Activated T-cell treated with anti-CD3 and anti-CD28 coated beads for 24 hours (primary cell): ENCODE measurements around the gene C16orf74.

Source experiments
- DNase-seq: peaks from one replicate; pipeline ENCODE4 v3.0.0-alpha.2; 2020; ENCODE audit warnings: low read depth

C16orf74 gene

DNA sequence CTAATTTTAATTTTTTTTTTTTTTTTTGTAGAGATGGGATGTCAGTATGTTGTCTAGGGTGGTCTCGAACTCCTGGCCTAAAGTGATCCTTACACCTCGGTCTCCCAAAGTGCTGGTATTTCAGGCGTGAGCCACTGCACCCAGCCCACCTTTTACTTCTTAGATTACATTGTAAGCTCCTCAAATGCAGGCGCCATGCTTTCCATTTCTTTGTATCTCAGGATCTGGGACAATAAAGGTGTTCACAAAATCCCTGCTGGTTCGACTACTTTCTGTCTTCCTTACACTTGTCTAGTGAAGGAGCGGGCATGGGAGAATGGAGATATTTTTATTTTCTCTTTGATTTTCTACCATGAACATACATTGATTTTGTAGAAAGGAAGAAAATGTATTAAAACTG, 23.2 kb upstream of the C16orf74 start:
- DNase-seq, result no peak

DNA sequence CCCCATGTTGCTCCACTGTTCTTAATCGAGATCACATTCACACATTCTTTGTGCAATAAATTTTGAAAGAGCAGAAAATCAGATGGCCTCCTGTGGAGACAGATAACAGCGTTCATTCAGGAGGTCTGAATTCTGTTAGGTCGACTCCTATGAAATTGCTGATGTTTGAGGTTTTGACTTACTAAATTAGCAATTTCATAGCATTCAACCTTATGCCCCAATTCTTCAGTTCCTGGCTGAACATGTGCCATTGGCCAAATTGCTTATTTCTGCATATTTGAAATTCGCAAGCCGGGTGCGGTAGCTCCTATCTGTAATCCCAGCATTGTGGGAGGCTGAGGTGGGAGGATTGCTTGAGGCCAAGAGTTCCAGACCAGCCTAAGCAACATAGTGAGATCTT, 22.1 kb upstream of the C16orf74 start:
- DNase-seq, result no peak

DNA sequence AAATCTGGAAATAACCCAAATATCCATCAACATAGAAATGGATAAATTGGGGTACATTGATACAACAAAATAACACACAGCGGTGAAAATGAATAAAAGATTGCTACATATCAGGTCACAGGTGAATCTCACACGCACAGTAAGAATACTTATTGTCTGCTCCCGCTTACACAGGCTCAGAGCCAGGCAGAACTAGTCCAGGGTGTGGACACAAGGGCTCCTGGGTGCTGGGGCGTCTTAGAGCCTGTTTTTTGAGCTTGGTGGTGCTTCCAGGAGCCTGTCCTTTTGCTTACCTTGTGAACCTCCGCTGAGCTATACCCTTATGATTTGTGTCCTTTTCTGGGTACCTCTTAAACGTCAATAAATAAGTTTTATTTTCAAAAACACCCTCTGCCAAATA, 19.8 kb upstream of the C16orf74 start:
- DNase-seq, result no peak

DNA sequence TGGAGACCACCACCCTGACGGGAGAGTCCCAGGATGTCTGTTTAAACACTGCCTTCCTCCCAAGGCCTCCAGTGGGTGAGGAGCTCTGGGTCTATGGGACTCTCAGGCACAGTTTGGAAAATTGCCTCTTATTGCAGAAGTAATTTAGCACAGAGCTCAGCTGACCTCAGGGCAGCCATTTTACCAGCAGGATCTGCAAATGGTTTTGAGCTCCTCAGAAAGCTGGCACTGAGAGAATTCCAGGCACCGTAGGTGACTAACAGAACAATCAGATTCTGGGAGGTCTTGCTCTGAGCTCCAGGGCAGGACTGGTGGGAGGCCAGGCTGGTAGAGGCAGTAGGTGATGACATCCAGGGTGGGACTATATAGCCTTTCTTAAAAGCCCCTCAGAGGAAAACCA, 17.3 kb upstream of the C16orf74 start:
- DNase-seq, result no peak

DNA sequence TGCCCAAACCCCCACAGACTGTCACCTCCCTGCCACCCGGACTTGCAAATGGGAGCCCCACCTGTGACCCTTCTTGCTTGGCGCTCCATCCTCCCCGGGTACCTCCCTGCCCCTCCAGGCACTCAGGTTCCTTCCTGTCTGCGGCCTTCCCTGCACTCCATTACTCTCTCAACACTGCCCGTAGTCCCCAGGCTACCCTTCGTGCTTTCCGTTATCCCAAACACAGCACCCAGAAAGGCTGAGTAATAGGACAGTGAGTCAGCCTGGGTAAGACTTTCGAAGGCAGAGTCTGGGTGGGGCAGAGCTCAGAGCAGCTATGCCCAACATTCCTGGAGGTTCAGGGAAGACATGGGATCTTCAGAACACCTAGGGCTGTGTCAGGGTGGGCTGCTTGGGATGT, 16.6 kb upstream of the C16orf74 start:
- no peak for DNase-seq

DNA sequence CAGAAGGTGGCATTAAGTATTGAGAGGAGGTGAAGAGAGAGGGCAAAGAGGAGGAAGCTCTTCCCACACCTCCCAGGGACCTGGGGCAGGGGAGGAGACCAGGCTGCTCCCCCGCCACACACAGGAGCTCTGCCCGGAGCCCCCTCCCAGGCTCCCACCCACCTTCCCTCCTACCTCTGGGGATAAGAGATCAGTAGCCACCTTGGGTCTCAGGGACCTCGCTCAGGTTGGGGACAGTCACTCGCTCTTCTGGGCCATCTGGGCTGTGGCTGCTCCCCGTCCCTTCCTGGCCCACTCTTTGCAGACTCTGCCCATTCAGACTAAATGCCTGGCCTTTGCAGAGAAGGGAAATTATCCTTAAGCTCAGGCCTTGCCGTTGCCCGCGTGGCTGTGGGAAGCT, 14.9 kb upstream of the C16orf74 start:
- DNase-seq, result no peak

DNA sequence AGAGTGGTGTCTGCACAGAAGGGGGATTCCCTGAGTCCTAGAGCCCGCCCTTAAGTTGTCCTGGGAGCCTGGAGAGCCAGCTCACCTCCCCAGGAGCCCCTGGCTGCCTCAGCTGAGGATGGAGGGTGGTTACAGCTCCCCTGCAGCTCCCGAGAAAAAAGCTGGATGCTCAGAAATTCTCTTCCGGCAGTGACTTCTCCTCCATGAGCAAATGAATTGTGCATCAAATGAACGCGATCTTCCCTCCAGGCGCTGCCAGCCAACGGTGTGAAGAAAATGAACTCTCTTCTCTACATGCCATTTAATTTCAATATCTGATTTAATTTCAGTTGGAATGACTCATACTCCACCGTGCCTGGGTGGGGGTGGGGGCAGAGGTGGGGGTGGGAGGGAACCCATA, 14.3 kb upstream of the C16orf74 start:
- no peak for DNase-seq

DNA sequence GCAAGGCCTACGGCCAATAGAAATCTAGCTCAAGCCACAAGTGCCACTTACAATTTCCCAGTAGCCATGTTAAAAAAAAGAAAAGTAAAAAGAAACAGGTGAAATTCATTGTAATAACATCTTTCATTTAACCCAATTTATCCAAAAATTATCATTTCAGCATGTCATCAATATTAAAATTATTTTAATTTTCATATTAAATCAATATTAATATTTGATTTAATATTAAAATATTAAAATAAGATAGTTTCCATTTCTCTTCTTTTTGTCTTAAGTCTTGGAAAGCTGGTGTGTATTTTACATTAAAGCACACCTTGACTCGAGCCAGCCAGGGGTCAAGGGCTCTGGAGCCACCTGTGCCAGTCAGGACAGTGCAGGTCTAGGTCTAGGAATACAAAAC, 12.7 kb upstream of the C16orf74 start:
- DNase-seq, result no peak

DNA sequence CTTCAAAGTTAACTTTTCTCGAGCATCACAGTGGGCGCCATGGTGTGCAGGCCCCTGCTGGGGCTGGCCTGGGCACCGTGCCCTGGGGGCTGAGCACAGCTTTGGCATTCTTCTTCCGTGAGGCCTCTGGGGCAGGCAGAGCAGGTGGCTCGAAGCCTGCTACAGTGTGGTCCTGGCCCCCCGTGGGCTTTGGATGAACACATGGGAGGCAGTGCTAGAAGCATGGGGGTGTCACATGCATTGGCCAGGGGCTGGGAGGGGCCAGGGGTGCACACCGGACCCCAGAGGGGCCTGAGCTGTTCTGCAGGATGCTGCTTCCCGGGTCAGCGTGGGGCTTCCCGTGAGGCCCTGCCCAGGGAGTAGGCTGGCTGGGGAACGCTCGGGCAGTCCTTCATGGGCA, 12.1 kb upstream of the C16orf74 start:
- no peak for DNase-seq

DNA sequence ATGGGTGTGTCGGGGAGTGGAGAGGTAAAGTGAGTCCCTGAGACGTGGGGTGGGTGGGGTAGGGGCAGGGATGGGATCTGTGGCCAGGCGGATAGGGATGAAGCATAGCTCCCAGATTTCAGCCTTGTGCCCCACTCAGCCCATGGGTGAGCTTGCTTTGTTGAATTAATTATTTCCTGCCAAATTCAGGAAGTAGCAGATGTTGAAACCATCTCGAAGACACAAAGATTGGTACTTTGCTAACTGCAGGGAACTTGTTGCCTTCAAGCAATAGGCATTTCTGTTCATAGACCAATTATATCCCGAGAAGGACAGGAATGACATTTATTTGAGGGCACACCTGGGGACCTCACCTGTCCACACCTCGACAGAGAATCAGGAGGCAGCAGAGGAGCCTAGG, 11.0 kb upstream of the C16orf74 start:
- no peak for DNase-seq

DNA sequence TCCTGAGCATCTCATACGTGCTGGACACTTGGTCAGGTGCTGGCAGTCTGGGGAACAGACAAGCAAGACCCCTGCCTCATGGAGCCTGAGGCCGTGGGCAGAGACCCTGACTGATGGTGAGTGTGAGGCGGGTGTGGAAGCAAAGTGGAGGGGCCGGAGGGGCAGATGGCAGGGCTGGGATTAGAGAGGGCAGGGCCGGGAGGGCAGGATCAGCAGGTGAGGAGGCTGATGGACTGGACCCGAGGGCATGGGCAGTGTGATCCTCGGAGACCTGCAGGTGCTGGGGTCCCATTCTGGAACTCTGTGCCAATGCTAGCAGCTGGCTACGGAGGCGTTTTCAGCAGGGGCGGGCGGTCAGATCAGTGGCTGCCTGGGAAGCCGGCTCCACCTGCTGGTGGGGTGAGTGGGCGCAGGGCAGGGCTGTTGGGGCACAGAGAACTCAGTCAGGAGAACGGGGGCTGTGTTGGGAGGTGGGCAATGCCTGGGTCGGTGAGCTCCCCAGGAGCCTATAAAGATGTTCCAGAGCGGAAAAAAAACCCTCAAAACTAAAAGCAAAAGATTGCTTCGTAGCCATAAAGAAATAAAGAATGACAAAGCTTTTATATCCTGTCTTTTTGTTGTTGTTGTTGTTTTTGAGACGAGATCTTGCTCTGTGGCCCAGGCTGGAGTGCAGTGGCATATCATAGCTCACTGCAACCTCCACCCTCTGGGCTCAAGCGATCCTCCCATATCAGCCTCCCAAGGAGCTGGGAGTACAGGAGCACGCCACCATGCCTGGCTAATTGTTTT, 8.9 kb upstream of the C16orf74 start:
- no peak for DNase-seq

DNA sequence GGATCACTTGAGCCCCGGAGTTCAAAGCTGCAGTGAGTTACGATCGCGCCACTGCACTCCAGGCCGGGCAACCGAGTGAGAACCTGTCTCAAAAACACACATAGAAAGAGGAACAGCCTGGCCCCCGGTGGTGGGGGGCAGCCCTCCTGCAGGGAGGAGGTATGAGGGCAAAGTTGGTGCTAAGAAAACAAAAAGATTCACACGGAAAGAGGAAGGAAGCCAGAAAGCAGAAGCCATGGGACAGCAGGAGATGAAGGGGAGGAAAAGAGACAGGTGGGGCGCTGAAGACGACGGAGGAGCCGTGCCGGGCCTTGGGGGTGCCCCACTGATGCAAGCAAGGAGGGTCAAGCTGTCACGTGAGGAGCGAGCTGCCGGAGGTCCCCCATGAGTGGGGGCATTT, 8.2 kb upstream of the C16orf74 start:
- DNase-seq, result no peak

DNA sequence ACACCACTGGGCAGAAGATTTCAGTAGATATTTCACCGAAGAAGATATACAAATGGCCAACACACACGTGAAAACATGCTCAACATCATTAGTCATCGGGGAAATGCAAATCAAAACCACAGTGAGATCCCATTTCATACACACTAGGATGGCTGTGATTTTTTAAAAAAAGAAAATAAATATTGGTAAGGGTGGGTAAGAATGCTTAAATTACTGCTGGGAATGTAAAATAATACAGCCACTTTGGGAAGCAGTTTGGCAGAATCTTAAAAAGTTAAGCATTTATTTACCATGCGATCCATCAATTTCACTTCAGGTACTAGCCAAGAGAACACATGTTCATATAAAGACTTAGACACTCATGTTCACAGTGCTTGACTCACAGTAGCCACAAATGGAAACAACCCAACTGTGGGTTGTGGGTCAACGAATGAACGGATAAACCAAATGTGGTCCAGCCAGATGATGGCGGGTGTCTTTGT, 6.5 kb upstream of the C16orf74 start:
- DNase-seq, result no peak

DNA sequence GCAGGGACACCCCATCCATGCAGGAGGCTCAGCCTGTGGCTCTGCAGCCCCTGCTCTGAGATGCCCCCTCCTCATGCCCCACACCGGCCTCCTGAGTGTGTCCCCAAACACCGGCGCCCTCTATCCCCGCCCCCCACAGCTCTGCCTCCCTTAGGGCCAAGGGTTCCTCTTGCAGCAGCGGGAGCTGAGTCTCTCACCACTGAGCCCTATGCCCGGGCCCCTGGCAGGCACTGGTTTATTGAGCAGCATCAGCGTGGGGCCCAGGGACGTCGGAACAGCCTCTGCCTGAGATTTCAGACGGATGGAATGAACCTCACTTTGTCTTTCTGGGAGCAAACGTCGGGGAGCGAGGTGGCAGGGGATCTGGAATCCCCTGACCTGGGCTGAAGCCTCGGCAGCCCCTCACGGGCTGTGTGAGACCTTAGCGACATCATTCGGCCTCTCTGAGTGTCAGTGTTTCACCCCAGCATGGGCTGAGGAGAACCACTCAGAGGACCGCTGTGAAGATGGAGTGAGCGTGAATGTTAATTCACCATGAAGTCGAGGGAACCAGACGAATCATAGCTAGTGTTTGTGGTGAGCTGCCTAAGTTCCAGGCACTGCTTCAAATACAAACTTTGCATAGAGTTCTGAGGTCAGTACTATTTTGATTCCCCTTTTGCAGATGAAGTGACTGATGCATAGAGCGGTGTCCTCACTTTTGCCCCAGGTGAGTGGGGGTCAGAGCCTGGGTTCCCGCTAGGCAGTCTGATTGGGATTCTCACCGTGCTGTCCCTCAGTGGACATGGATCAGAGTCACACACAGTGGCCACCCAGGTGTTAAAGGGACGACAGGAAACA, 5.3 kb upstream of the C16orf74 start:
- DNase-seq, result no peak

DNA sequence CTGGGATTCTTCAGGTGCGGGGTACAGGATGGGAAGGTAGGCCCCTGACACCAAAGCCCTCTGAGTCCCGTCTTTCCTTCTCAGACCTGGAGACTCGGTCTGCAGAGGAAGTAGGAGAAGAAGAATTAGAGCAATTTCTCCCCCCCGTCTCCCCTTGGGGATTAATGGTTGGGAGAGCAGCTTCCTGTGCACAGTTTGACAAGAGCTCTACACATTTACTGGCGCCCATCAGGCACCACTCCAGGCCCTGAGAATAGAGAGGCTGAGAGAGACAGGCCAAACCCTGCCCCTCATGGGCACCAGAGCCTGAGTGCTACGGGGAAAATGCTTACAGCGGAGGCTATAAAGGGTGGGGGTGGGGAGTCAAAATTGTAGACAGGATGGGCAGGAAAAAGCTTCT, 3.5 kb upstream of the C16orf74 start:
- DNase-seq, result no peak

DNA sequence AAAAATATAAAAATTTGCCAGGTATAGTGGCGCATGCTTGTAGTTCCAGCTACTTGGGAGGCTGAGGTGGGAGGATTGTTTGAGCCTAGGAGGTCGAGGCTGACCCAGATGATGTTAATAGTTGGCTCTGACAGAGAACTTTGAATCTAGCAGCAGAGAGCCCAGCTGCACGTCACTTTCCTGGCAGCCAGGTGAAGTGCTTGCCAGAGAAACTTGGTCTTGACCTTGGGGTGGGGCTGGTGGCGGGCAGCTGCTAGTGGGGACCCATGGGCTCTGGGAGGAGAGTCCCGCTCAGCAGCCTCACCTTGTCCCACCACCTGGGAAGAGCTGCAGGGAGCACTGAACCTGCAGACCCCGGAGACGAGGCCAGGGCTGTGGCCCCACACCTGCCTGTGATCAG, 3.1 kb upstream of the C16orf74 start:
- no peak for DNase-seq

DNA sequence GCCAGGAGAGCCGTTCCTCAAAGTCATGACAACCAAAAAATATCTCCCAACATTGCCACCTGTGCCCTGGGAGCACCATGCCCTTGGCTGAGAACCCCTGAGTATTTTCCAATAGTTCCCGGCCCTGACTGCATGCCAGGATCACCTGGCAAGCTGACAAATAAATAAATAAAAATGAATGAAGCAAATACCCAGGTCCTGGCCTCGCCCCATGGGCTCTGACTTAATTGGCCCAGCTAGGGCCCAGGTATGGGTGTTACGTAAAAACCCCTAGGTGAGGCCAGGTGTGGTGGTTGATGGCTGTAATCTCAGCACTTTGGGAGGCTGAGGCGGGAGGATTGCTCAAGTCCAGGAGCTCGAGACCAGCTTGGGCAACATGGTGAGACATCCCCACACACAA, 2.7 kb upstream of the C16orf74 start:
- no peak for DNase-seq

DNA sequence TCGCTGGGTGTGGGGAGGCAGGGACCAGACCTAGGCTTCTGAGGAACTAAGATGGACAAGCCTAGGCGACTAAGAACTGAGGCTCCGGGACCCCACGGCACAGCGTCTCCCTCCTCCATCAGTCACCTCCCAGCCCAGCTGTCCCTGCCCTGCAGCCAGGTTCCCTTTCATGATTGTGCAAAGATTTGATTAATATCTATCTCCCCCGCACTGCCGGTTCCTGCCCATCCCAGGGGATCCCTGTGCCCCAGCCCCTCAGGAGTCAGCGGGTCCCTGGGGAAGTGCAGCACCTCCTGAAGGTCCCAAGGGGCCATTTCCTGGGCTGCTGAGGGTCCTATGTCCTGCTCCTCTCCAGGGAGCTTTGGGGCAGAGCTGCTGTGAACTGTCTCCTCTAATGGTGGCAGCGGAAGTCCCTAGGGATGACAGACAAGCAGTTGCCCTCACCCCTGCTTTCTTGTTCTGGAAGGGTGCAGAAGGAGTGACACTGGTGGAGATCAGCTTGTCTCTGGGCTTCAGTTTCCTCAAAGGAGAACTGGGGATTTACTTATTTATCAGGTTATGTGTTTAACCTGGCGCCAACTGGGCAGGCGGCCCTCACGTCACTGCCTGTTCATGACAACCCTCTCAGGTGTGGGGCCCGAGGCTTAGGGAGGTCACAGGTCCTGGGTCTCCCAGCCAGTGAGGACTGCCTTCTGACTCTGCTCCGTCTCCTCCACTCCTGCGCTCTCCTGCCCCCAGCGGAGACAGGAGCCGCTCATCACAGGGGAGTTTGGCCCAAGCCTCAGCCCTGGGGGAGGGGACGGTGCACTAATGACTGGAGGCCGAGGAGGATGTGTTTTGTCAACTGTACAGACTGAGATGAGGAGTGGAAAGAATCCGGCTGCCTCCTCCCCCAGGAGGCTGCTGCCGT, 1.9 kb upstream of the C16orf74 start:
- DNase-seq, result no peak

DNA sequence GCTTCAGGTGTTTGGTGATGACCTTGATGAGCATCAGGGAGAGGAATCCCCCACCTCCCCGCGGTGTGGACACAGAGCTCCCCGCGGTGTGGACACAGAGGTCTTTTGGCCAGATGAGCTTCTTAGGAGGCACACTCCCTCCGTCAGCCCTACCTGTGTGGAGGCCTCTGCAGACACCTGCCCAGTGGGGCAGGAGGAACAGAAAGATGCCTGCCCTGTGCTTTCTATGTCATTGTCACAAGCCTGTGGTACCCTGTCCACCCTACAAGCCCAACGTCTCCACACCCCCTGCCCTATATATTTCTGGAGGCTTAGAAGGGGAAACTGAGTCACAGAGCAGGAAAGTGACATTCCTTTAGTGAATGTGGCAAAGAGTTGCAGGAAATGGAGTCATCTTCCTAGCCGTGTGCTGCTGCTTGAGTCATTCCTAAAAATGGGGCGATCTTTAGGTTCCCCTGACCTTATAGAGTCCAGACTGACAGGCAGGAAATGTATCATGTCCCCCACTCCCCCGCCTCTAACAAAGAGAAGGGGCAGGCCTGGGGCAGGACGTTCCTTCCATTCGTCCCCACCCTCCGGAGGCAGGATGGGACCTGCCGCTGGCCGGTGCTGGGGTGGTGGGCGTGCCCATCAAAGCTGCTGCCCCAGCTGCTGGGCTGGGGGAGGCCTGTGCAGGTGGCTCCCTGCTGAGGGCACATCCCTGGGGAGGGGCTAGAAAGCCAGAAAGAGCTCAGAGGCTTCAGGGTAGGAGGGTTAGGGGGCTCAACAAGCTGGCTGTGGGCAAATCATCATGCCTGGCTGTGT, 1.0 kb upstream of the C16orf74 start:
- no peak for DNase-seq

DNA sequence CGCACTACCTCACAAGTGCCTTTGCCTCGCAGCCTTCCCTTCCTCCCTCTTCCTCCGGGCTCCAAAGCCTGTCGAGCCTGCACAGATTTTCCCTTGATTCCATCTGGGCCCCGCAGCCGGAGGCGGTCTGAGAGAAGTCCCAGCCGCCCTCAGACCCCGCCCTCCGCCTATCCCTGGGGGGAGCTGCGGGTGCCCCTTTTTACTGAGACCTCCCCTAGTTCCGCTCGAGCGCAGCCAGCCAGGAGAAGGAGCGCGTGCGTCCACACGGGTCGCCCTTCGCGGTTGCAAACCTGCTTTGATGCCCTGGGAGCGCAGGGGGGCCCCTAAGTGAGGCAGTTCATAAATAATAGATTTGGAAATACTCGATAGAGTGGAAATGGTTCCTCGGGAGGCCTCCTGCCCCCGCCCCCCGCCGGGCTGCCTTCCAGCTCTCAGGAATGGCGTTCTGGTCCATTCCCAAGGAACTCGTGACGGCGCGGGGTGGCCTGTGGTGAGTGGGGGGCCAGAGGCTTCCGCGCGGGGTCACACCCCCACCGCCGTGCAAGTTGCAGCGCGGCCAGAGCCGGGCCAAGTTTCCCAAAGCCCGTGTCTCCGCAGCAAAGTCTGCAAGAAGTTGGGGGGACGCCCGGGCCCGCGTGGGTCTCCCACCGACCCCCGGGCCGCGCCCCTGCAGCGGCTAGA, 610 bp downstream of the C16orf74 start:
- no peak for DNase-seq

DNA sequence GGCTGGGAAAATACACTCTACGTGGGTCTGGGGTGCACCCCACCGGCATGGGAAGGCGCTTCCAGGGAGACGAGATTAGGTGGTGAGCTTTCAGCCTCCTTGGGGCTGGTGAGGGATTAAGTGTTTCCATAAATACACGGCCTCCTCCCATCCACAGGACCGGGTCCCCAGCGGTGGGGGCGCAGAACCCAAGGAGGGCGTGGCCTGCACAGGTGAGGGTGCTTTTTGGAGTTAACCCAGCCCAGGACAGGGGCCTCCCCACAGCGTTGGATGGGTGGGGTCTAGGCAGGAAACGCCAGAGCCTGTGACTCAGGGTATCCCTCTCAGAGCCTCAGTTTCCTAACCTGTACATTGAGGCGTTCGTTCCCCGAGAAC, 1.1 kb downstream of the C16orf74 start:
- DNase-seq, result no peak
